Caco-2 (cell line): ENCODE data around the gene GFOD1. TPM values are rescaled to one million over a fixed set of nuclear protein-coding genes. Genes with fewer than 3 reads are reported as not detected.
"Not testable (repeated sequence)": the region's sequence is repeated elsewhere in the genome, so short reads cannot be mapped to it uniquely, and the experiment has no call there.

Source experiments
- BruUV-seq: library from RNA; stranded (reverse); fragments of 400-500 nt; replicated peaks from 2 replicates; lab custom pipeline; 2021; lab: Mats Ljungman, UMichigan
- CTCF ChIA-PET: fragments of 300-600 bp; sonication (Branson Sonifier 250); formaldehyde crosslinking; loops from one replicate; lab custom pipeline; 2022; ENCODE audit warnings: antibody characterized with exemption; lab: Charles Lee
- POLR2A ChIA-PET: fragments of 300-600 bp; sonication (Branson Sonifier 250); formaldehyde crosslinking; loops from one replicate; lab custom pipeline; 2022; ENCODE audit warnings: antibody characterized with exemption; lab: Charles Lee
- DNase-seq, 2 experiments: peaks; one replicate each; pipeline versions ENCODE4 v3.0.0 to v3.0.0-alpha.2; 2020 to 2022
- H3K27me3 ChIP-seq: replicated peaks from 2 replicates; pipeline ENCODE4 v1.6.0; 2011; ENCODE audit warnings: low read length; ENCODE audit not compliant: control insufficient read depth, insufficient read depth
- H3K36me3 ChIP-seq: 2 replicates; pipeline ENCODE4 v1.5.1; 2011; ENCODE audit warnings: low read length; ENCODE audit not compliant: control insufficient read depth, insufficient read depth
- H3K4me1 ChIP-seq: fragments of 250-450 bp; sonication (Bioruptor Pico); 2 replicates; pipeline ENCODE4 v1.5.1; 2020; ENCODE audit warnings: mild to moderate bottlenecking
- H3K4me3 ChIP-seq: 2 replicates; pipeline ENCODE4 v1.5.1; 2011; ENCODE audit warnings: low read depth, mild to moderate bottlenecking, control low read depth, low read length
- H3K9me3 ChIP-seq: fragments of 250-450 bp; sonication (Bioruptor Pico); 2 replicates; pipeline ENCODE4 v1.5.1; 2020; ENCODE audit warnings: mild to moderate bottlenecking, moderate library complexity
- H3K27ac Mint-ChIP-seq: one replicate; pipeline ENCODE4 v1.8.0; 2022; ENCODE audit warnings: mixed read lengths; ENCODE audit not compliant: unreplicated experiment
- H3K27me3 Mint-ChIP-seq: one replicate; pipeline ENCODE4 v1.8.0; 2022; ENCODE audit warnings: mixed read lengths; ENCODE audit not compliant: insufficient read depth, unreplicated experiment
- H3K36me3 Mint-ChIP-seq: one replicate; pipeline ENCODE4 v1.8.0; 2022; ENCODE audit warnings: mild to moderate bottlenecking, mixed read lengths; ENCODE audit not compliant: insufficient read depth, unreplicated experiment
- H3K4me1 Mint-ChIP-seq: one replicate; pipeline ENCODE4 v1.8.0; 2022; ENCODE audit warnings: low read depth, mixed read lengths; ENCODE audit not compliant: unreplicated experiment
- H3K4me3 Mint-ChIP-seq: one replicate; pipeline ENCODE4 v1.8.0; 2022; ENCODE audit warnings: mild to moderate bottlenecking, moderate library complexity, mixed read lengths; ENCODE audit not compliant: unreplicated experiment
- H3K9me3 Mint-ChIP-seq: one replicate; pipeline ENCODE4 v1.8.0; 2022; ENCODE audit warnings: mixed read lengths; ENCODE audit not compliant: unreplicated experiment
- intact Hi-C: fragments of 100-400 bp; cut with micrococcal nuclease; formaldehyde crosslinking; loops from one replicate; pipeline ENCODE4 v1.10.0; 2022; ENCODE audit not compliant: unreplicated experiment
- total RNA-seq: library from RNA; stranded (reverse); gene quantifications from 2 replicates; pipeline ENCODE4 v1.2.3, GENCODE V29; 2022
- TF ChIP-seq, protein P1 (sequence below), 2 experiments: fragments of 200-600 bp in 1 of 2; IDR thresholded peaks; 1 replicate in 1 of 2; 2 replicates in 1 of 2; pipeline versions ENCODE4 v1.5.1 to v1.8.0; 2011 to 2022; ENCODE audit warnings: antibody characterized with exemption in 1 of 2, control low read depth in 1 of 2, inconsistent platforms in 1 of 2, low read depth in 1 of 2, low read length in 1 of 2, mild to moderate bottlenecking in 1 of 2, moderate library complexity in 1 of 2; ENCODE audit not compliant: insufficient read depth in 1 of 2, severe bottlenecking in 1 of 2, unreplicated experiment in 1 of 2

The GFOD1 gene
- total RNA-seq, 1 experiment from 2014 or later: 0.84 TPM

DNA sequence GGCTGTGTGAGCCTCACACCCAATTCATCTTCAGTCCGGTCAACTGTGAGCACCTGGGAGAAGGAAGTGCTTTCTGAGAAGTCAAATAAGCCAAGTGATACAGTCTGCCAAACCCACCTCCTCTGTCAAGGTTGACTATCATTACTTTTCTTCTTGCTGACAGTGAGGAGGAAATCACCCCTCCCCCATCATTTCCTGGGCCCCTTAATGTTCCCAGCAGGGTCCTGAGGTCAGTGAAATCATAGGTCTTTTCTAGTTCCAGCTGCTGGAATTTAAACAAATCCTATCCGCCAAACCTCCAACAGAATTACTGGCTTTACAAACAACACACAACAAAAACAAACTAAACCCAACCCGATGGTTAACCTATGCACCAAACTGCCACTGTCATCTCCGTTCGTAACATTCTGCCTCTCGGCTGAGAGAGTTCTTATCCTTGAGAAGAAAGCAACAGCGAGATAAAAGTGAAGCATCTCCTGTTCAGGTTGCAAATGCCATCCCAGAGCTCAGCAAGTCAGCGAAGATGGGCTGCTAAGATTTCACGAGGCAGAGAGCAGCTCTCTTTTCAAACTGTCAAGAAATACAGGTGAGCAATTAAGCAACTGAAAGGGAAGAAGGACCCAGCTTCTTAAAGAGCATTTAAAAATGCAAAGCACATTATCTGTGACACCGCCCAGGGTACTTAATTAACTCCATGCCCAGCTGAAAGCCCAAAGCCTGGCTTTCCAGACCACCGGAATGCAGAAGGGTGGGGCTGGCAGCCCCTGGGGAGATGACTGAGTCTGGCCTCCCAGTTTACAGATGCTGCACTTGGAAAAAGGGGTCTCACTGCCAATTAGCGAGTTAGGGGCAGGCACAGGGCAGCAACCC lies 24.7 kb downstream of the GFOD1 start:
- H3K27ac Mint-ChIP-seq: no peak overlapping the region
- no peaks in the 10 kb centered on the region for H3K36me3 Mint-ChIP-seq
- H3K4me1 ChIP-seq: no peaks in the 10 kb centered on the region
- no peaks in the 10 kb centered on the region for H3K9me3 Mint-ChIP-seq
- no TSS peak for BruUV-seq
- ChIA-PET CTCF (no interaction called here), POLR2A (no interaction called here)
- no peaks in the 10 kb centered on the region for H3K9me3 ChIP-seq
- TF ChIP-seq, protein P1, sequence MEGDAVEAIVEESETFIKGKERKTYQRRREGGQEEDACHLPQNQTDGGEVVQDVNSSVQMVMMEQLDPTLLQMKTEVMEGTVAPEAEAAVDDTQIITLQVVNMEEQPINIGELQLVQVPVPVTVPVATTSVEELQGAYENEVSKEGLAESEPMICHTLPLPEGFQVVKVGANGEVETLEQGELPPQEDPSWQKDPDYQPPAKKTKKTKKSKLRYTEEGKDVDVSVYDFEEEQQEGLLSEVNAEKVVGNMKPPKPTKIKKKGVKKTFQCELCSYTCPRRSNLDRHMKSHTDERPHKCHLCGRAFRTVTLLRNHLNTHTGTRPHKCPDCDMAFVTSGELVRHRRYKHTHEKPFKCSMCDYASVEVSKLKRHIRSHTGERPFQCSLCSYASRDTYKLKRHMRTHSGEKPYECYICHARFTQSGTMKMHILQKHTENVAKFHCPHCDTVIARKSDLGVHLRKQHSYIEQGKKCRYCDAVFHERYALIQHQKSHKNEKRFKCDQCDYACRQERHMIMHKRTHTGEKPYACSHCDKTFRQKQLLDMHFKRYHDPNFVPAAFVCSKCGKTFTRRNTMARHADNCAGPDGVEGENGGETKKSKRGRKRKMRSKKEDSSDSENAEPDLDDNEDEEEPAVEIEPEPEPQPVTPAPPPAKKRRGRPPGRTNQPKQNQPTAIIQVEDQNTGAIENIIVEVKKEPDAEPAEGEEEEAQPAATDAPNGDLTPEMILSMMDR (IDR thresholded peaks at IDR 0.05; ENCODE audit: insufficient read depth in 1 of 2, low read depth in 1 of 2, low read length in 1 of 2, severe bottlenecking in 1 of 2, unreplicated experiment in 1 of 2): no peak
- H3K27me3 Mint-ChIP-seq: peaks cover 3% of the 10 kb centered on the region
- no peak for DNase-seq
- H3K27me3 ChIP-seq: no peaks in the 10 kb centered on the region
- intact Hi-C loops: no loop called here
- H3K4me3 Mint-ChIP-seq: no peak overlapping the region
- H3K36me3 ChIP-seq: no peaks in the 10 kb centered on the region
- no peaks in the 10 kb centered on the region for H3K4me1 Mint-ChIP-seq
- no peak overlapping the region for H3K4me3 ChIP-seq

DNA sequence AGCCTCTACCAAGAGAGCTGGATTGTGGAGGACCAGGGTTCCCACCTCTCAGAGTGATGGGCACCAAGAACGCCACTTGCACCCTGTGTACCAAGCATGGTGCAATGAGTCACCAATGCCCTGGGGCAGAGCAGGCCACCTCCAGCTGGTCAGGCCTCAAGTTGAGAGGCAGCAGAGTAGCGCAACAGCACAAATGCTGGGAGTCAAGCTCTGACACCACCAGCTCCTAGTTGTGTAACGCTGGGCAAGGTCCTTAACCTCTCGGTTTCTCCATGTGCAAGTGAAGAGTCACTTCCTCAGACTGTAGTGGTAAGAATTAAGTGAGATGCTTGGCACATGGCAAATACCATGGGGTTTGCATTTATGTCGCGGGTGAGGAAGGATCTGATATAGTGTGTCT lies 25.6 kb downstream of the GFOD1 start:
- intact Hi-C loops: no loop called here
- ChIA-PET CTCF (no interaction called here), POLR2A (no interaction called here)
- no peaks in the 10 kb centered on the region for H3K36me3 Mint-ChIP-seq
- no peak overlapping the region for H3K4me3 Mint-ChIP-seq
- no peak overlapping the region for H3K4me3 ChIP-seq
- no peaks in the 10 kb centered on the region for H3K27me3 ChIP-seq
- H3K9me3 Mint-ChIP-seq: no peaks in the 10 kb centered on the region
- no peaks in the 10 kb centered on the region for H3K4me1 ChIP-seq
- DNase-seq: no peak
- TF ChIP-seq, protein P1 (IDR thresholded peaks at IDR 0.05; ENCODE audit: insufficient read depth in 1 of 2, low read depth in 1 of 2, low read length in 1 of 2, severe bottlenecking in 1 of 2, unreplicated experiment in 1 of 2): no peak
- H3K27me3 Mint-ChIP-seq: peaks cover 3% of the 10 kb centered on the region
- H3K4me1 Mint-ChIP-seq: no peaks in the 10 kb centered on the region
- no peaks in the 10 kb centered on the region for H3K36me3 ChIP-seq
- H3K9me3 ChIP-seq: no peaks in the 10 kb centered on the region
- H3K27ac Mint-ChIP-seq: no peak overlapping the region
- BruUV-seq: no TSS peak

DNA sequence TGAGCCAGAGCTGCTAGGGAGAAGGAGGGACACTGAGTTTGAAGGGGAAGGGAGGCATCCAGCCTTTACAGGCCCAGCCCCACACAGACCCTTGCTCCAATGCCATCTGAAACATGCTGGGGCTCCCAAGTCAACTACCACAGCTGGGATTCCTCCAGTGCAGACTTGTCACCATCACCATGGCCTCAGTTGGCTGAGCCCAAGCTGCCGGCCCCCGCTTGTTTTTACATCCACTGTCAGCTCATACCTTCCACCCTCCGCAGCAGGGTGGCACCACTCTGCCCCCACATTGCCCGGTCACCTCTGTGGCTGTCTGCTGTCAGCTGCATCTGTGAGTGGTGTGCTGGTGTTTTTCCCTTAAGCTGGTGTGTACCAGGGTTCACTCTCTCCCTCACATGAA lies 26.1 kb downstream of the GFOD1 start:
- H3K27me3 ChIP-seq: no peaks in the 10 kb centered on the region
- TF ChIP-seq, protein P1 (IDR thresholded peaks at IDR 0.05; ENCODE audit: insufficient read depth in 1 of 2, low read depth in 1 of 2, low read length in 1 of 2, severe bottlenecking in 1 of 2, unreplicated experiment in 1 of 2): no peak
- Mint-ChIP-seq H3K4me1 (no peaks in the 10 kb centered on the region), H3K4me3 (no peak overlapping the region), H3K36me3 (no peaks in the 10 kb centered on the region), H3K9me3 (no peaks in the 10 kb centered on the region), H3K27ac (no peak overlapping the region), H3K27me3 (peaks cover 3% of the 10 kb centered on the region)
- BruUV-seq: no TSS peak
- no peaks in the 10 kb centered on the region for H3K4me1 ChIP-seq
- ChIA-PET POLR2A (no interaction called here), CTCF (no interaction called here)
- intact Hi-C loops: no loop called here
- no peaks in the 10 kb centered on the region for H3K9me3 ChIP-seq
- H3K4me3 ChIP-seq: no peak overlapping the region
- H3K36me3 ChIP-seq: no peaks in the 10 kb centered on the region
- no peak for DNase-seq

DNA sequence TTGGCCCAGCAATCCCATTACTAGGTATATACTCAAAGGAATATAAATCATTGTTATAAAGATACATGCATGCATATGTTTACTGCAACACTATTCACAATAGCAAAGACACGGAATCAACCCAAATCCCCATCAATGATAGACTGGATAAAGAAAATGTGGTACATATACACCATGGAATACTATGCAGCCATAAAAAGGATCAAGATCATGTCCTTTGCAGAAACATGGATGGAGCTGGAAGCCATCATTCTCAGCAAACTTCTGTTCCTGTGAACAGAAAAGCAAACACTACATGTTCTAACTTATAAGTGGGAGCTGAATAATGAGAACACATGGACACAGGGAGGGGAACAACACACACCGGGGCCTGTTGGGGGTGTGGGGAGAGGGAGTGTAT lies 27.1 kb downstream of the GFOD1 start:
- H3K4me3 ChIP-seq, H3K4me1 Mint-ChIP-seq, H3K36me3 Mint-ChIP-seq, CTCF ChIA-PET, H3K27me3 ChIP-seq, H3K9me3 ChIP-seq, intact Hi-C loops, H3K36me3 ChIP-seq, H3K9me3 Mint-ChIP-seq, H3K27ac Mint-ChIP-seq, POLR2A ChIA-PET, H3K4me1 ChIP-seq, H3K27me3 Mint-ChIP-seq, BruUV-seq, DNase-seq, H3K4me3 Mint-ChIP-seq: not testable (repeated sequence)
